Ishikawa (cell line): Measurements from ENCODE around the gene TENT4A.

Source experiments
- CEBPB ChIP-seq: IDR thresholded peaks from 2 replicates; pipeline ENCODE4 v1.6.1; 2012
- CREB1 ChIP-seq: IDR thresholded peaks from 2 replicates; pipeline ENCODE4 v1.6.1; 2012; ENCODE audit warnings: low read depth
- EGR1 ChIP-seq: IDR thresholded peaks from 2 replicates; pipeline ENCODE4 v1.6.1; 2012
- EP300 ChIP-seq: IDR thresholded peaks from 2 replicates; pipeline ENCODE4 v1.6.1; 2012; ENCODE audit warnings: borderline replicate concordance
- FOXM1 ChIP-seq: IDR thresholded peaks from 2 replicates; pipeline ENCODE4 v1.6.1; 2012; ENCODE audit warnings: low read depth, borderline replicate concordance
- MAX ChIP-seq: IDR thresholded peaks from 2 replicates; pipeline ENCODE4 v1.6.1; 2012
- NFIC ChIP-seq: IDR thresholded peaks from 2 replicates; pipeline ENCODE4 v1.6.1; 2012
- RAD21 ChIP-seq: IDR thresholded peaks from 2 replicates; pipeline ENCODE4 v1.6.1; 2012; ENCODE audit warnings: low read depth
- REST ChIP-seq: IDR thresholded peaks from 2 replicates; pipeline ENCODE4 v1.6.1; 2012; ENCODE audit warnings: low read depth, mild to moderate bottlenecking
- TAF1 ChIP-seq: IDR thresholded peaks from 2 replicates; pipeline ENCODE4 v1.6.1; 2012; ENCODE audit warnings: low read depth, mild to moderate bottlenecking
- TCF12 ChIP-seq: IDR thresholded peaks from 2 replicates; pipeline ENCODE4 v1.6.1; 2012; ENCODE audit warnings: low read depth
- TEAD4 ChIP-seq: IDR thresholded peaks from 2 replicates; pipeline ENCODE4 v1.6.1; 2012
- USF1 ChIP-seq: IDR thresholded peaks from 2 replicates; pipeline ENCODE4 v1.6.1; 2012
- YY1 ChIP-seq: IDR thresholded peaks from 2 replicates; pipeline ENCODE4 v1.6.1; 2012; ENCODE audit warnings: low read depth
- ZBTB7A ChIP-seq: IDR thresholded peaks from 2 replicates; pipeline ENCODE4 v1.6.1; 2012; ENCODE audit warnings: low read depth

The TENT4A gene

GRCh38 chr5:6674421-6674820 lies 38.8 kb upstream of the TENT4A start:
- TF ChIP-seq EP300, result no peak
- no peak for TF ChIP-seq CEBPB
- no peak for TF ChIP-seq YY1
- TF ChIP-seq REST, result no peak
- no peak for TF ChIP-seq TEAD4

- no peak for TF ChIP-seq EGR1
- TF ChIP-seq TCF12, result no peak
- no peak for TF ChIP-seq MAX
- no peak for TF ChIP-seq TAF1
- TF ChIP-seq CEBPB, result no peak
- TF ChIP-seq FOXM1, result no peak
- no peak for TF ChIP-seq USF1
- no peak for TF ChIP-seq RAD21
- TF ChIP-seq YY1, result no peak
- TF ChIP-seq NFIC, result no peak
- no peak for TF ChIP-seq ZBTB7A
- TF ChIP-seq REST, result no peak
- TF ChIP-seq TEAD4, result no peak
- no peak for TF ChIP-seq EP300
- no peak for TF ChIP-seq CREB1
Observed at GRCh38 chr5:6674886-6675285, 38.3 kb upstream of the TENT4A start.

- TF ChIP-seq REST (no peak), NFIC (0 out of 2 replicates have a peak, but pooled peaks have one; percentile 26)
Observed at GRCh38 chr5:6675784-6676491, 37.3 kb upstream of the TENT4A start.

GRCh38 chr5:6676702-6677101 lies 36.5 kb upstream of the TENT4A start:
- no peak for TF ChIP-seq EP300

- TF ChIP-seq EP300, result no peak
- no peak for TF ChIP-seq EGR1
- no peak for TF ChIP-seq FOXM1
- TF ChIP-seq RAD21, result no peak
- TF ChIP-seq CEBPB, result no peak
- TF ChIP-seq TEAD4, result no peak
- TF ChIP-seq TCF12, result no peak
- no peak for TF ChIP-seq REST
- TF ChIP-seq USF1, result no peak
- no peak for TF ChIP-seq CREB1
- no peak for TF ChIP-seq ZBTB7A
- no peak for TF ChIP-seq YY1
- TF ChIP-seq NFIC, result no peak
- no peak for TF ChIP-seq TAF1
- TF ChIP-seq MAX, result no peak
Observed at GRCh38 chr5:6678385-6678784, 34.8 kb upstream of the TENT4A start.
